ENCODE results near the gene PCDHB1. TPM values are rescaled to one million over a fixed set of nuclear protein-coding genes. Genes with fewer than 3 reads are reported as not detected.

The PCDHB1 gene, protein sequence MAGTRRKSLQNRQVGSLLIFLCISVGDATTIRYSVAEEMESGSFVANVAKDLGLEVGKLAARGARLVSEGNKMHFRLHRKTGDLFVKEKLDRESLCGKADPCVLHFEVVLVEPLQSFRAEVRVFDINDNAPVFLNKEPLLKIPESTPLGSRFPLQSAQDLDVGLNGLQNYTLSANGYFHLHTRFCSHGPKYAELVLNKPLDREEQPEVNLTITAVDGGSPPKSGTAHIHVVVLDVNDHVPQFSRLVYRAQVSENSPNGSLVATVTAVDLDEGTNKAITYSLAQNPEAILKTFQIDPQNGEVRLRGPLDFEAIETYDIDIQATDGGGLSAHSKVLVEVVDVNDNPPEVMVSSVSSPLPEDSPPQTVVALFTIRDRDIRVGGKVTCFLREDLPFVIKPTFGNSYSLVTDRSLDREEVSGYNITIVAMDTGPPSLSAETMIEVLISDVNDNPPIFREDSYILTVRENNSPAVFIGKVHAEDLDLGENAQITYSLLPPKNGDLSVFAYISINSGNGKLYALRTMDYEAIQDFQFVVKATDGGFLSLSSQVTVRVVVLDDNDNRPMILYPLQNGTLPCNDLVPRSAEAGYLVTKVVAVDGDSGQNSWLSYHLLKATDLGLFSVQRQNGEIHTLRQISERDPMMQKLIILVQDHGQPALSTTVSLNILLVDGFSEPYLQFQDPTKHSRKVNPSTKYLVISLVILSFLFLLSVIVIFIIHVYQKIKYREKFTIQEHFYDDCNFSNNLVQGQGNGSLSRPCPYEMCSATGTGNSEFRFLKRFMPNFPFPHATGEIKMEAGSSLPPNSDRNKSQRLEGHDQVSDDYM
- not detected for total RNA-seq (2021; ENCODE audit: unreplicated experiment)
- not detected in 2 replicates for polyA plus RNA-seq (2012)
- Bru-seq, nascent RNA, result not detected
- percentile 9 among the genes with signal in this experiment for BruChase-seq, experiment 1, labeled RNA remaining after a 6-hour chase
- BruChase-seq, experiment 2, labeled RNA remaining after a 2-hour chase, result not detected
- long read RNA-seq, result 0 reads

DNA sequence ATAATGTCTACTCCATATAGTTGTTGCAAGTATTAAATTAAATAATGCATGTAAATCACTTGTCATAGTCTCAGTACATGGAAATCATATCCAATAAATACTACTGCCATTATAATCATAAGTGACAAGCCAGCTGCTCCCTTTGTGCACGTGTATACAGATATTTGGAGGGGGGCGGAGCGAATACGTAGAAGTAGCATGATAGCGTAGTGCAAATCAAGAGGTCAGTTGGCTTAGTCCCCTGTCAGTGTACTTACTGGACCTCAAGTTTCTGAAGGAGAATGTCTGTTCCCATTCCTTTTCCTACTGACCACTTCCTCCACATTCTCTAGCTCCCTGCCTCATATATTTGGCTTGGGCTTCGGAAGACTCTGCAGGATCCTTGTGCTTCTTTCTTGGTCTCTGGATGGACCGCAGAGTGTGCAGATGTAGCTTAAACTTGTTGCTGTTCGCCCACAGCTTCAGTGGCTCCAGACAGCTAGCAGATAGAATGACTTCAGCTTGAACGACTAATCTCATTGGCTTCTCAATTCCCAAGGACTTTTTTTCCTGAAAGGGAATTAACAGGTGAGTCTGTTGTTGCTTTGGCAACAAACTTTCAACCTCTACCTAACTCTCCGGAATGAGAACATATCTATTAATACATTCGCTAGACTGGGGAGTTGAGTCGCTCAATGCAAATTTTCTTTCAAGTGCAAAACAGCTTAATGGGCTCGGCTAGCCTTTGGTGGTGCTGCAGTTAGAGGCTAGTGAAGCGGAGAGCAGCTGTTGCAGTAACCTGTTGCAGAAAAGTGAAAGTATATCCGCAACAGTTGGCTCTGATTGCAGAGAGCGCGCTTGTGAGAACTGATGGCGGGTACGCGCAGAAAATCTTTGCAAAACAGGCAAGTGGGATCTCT is at the start of gene PCDHB1:
PCDHB1 (plus strand) TSS at position 753 of the 899 bp plus-strand sequence; CDS start at position 850, 97 bp downstream.
- Histone ChIP-seq H3K9ac (ENCODE audit: low read length) (no peak within 1 kb of the TSS), H3K36me3 (ENCODE audit: control insufficient read depth in 1 of 2, insufficient read depth in 2 of 2, low read length in 2 of 2) (no peaks in the 10 kb centered on the region), H3K27ac (ENCODE audit: low read depth, low read length) (no peak within 1 kb of the TSS), H3K4me1 (ENCODE audit: control insufficient read depth in 1 of 2, insufficient read depth in 2 of 2, low read length in 2 of 2) (no peaks in the 10 kb centered on the region), H4K20me1 (ENCODE audit: insufficient read depth) (no peaks in the 10 kb centered on the region), H2AFZ (ENCODE audit: low read depth, low read length, poor library complexity, severe bottlenecking) (no peak within 1 kb of the TSS), H3K27me3 (ENCODE audit: insufficient read depth, low read length) (no peaks in the 10 kb centered on the region), H3K9me2 (ENCODE audit: insufficient read depth) (no peaks in the 10 kb centered on the region), H3K9me3 (ENCODE audit: control insufficient read depth in 1 of 2, insufficient read depth in 1 of 2, low read depth in 1 of 2, low read length in 2 of 2) (no peaks in the 10 kb centered on the region), H3K4me2 (ENCODE audit: low read length) (no peak within 1 kb of the TSS), H3K4me3 (replicated peaks in 1 of 2; ENCODE audit: low read depth in 1 of 2, low read length in 2 of 2) (no peak within 1 kb of the TSS), H3K79me2 (ENCODE audit: insufficient read depth, low read length) (no peaks in the 10 kb centered on the region)
- DNase-seq (ENCODE audit: low read depth, low spot score) (no peak), ATAC-seq (no peak)
- intact Hi-C loops (cut with micrococcal nuclease), result no loop called here
- RAD21 ChIA-PET (ENCODE audit: low non-redundant PET in 1 of 2, low total read pairs in 2 of 2, uncharacterized antibody in 2 of 2, unreplicated experiment in 2 of 2), result no interaction called here
- CTCF ChIA-PET, result no interaction called here
- POLR2A ChIA-PET, result no interaction called here
- no TSS peak for BruUV-seq (replicated peaks)
- TF ChIP-seq YY1 (IDR thresholded peaks at IDR 0.05; ENCODE audit: extremely low read depth, insufficient replicate concordance, low read depth, low read length), result no peak
- TF ChIP-seq, protein P1, sequence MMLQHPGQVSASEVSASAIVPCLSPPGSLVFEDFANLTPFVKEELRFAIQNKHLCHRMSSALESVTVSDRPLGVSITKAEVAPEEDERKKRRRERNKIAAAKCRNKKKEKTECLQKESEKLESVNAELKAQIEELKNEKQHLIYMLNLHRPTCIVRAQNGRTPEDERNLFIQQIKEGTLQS (IDR thresholded peaks at IDR 0.05), result no peak
- TF ChIP-seq, protein P2, sequence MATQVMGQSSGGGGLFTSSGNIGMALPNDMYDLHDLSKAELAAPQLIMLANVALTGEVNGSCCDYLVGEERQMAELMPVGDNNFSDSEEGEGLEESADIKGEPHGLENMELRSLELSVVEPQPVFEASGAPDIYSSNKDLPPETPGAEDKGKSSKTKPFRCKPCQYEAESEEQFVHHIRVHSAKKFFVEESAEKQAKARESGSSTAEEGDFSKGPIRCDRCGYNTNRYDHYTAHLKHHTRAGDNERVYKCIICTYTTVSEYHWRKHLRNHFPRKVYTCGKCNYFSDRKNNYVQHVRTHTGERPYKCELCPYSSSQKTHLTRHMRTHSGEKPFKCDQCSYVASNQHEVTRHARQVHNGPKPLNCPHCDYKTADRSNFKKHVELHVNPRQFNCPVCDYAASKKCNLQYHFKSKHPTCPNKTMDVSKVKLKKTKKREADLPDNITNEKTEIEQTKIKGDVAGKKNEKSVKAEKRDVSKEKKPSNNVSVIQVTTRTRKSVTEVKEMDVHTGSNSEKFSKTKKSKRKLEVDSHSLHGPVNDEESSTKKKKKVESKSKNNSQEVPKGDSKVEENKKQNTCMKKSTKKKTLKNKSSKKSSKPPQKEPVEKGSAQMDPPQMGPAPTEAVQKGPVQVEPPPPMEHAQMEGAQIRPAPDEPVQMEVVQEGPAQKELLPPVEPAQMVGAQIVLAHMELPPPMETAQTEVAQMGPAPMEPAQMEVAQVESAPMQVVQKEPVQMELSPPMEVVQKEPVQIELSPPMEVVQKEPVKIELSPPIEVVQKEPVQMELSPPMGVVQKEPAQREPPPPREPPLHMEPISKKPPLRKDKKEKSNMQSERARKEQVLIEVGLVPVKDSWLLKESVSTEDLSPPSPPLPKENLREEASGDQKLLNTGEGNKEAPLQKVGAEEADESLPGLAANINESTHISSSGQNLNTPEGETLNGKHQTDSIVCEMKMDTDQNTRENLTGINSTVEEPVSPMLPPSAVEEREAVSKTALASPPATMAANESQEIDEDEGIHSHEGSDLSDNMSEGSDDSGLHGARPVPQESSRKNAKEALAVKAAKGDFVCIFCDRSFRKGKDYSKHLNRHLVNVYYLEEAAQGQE (IDR thresholded peaks at IDR 0.05; ENCODE audit: low read depth), result no peak
- no peak for TF ChIP-seq POLR2AphosphoS5 (IDR thresholded peaks at IDR 0.05; ENCODE audit: low read depth, low read length)
- TF ChIP-seq SP1 (IDR thresholded peaks at IDR 0.05; ENCODE audit: low read depth), result no peak
- TF ChIP-seq, protein P3, sequence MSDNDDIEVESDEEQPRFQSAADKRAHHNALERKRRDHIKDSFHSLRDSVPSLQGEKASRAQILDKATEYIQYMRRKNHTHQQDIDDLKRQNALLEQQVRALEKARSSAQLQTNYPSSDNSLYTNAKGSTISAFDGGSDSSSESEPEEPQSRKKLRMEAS (IDR thresholded peaks at IDR 0.05), result no peak
- TF ChIP-seq, protein P4, sequence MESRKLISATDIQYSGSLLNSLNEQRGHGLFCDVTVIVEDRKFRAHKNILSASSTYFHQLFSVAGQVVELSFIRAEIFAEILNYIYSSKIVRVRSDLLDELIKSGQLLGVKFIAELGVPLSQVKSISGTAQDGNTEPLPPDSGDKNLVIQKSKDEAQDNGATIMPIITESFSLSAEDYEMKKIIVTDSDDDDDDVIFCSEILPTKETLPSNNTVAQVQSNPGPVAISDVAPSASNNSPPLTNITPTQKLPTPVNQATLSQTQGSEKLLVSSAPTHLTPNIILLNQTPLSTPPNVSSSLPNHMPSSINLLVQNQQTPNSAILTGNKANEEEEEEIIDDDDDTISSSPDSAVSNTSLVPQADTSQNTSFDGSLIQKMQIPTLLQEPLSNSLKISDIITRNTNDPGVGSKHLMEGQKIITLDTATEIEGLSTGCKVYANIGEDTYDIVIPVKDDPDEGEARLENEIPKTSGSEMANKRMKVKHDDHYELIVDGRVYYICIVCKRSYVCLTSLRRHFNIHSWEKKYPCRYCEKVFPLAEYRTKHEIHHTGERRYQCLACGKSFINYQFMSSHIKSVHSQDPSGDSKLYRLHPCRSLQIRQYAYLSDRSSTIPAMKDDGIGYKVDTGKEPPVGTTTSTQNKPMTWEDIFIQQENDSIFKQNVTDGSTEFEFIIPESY (IDR thresholded peaks at IDR 0.05; ENCODE audit: extremely low read depth, insufficient replicate concordance, low read length), result no peak
- no peak for TF ChIP-seq ELF1 (IDR thresholded peaks at IDR 0.05; ENCODE audit: borderline replicate concordance, low read depth)
- TF ChIP-seq ZNF274 (IDR thresholded peaks at IDR 0.05; ENCODE audit: low read depth, low read length), result no peak
- TF ChIP-seq EGR1 (IDR thresholded peaks at IDR 0.05; ENCODE audit: low read depth), result no peak
- TF ChIP-seq FOSL1 (IDR thresholded peaks at IDR 0.05; ENCODE audit: low read depth), result no peak
- TF ChIP-seq CEBPB (IDR thresholded peaks at IDR 0.05; ENCODE audit: low read depth), result no peak
- TF ChIP-seq TCF7L2 (IDR thresholded peaks at IDR 0.05; ENCODE audit: borderline replicate concordance, extremely low read depth, insufficient read depth, insufficient read length), result no peak
